HepG2 (cell line): ENCODE measurements around the gene ZNF846. TPM values are rescaled to one million over a fixed set of nuclear protein-coding genes. Genes with fewer than 3 reads are reported as not detected.

ENCODE experiments used
- ATF5 ChIP-seq: sonication (generic); formaldehyde crosslinking; IDR thresholded peaks from 2 replicates; pipeline ENCODE4 v1.4.0; 2020; ENCODE audit warnings: mild to moderate bottlenecking, low read depth, missing genetic modification reagents
- ELF3 ChIP-seq: IDR thresholded peaks from 2 replicates; pipeline ENCODE4 v1.6.1; 2016; ENCODE audit warnings: missing genetic modification reagents, missing compliant biosample characterization
- HNRNPUL1 ChIP-seq: fragments of 200-400 bp; formaldehyde crosslinking; IDR thresholded peaks from 2 replicates; pipeline ENCODE4 v1.6.1; 2017; ENCODE audit warnings: low read depth, mild to moderate bottlenecking, low read length, moderate library complexity
- KDM4B ChIP-seq: sonication (generic); formaldehyde crosslinking; IDR thresholded peaks from 2 replicates; pipeline ENCODE4 v1.4.0; 2020; ENCODE audit warnings: missing genetic modification reagents
- MEF2D ChIP-seq: sonication (generic); formaldehyde crosslinking; IDR thresholded peaks from 2 replicates; pipeline ENCODE4 v1.5.1; 2020; ENCODE audit warnings: mild to moderate bottlenecking, missing genetic modification reagents
- NAIF1 ChIP-seq: sonication (generic); formaldehyde crosslinking; IDR thresholded peaks from 2 replicates; pipeline ENCODE4 v1.5.0; 2020; ENCODE audit warnings: mild to moderate bottlenecking, missing genetic modification reagents, borderline replicate concordance
- NR2F1 ChIP-seq, 2 experiments: fragments of 450-650 bp in 1 of 2; formaldehyde crosslinking in 1 of 2; IDR thresholded peaks; 2 replicates each; pipeline versions ENCODE4 v1.5.0 to v1.6.1; 2016 to 2020; ENCODE audit warnings: mild to moderate bottlenecking in 1 of 2, missing compliant biosample characterization in 1 of 2, missing genetic modification reagents in 1 of 2, moderate library complexity in 1 of 2
- PLRG1 ChIP-seq: fragments of 450-650 bp; conservative IDR thresholded peaks from 2 replicates; pipeline ENCODE4 v1.6.1; 2016
- POGK ChIP-seq: sonication (generic); formaldehyde crosslinking; conservative IDR thresholded peaks from 2 replicates; pipeline ENCODE4 v1.8.0; 2022; ENCODE audit warnings: mild to moderate bottlenecking, moderate library complexity, missing genetic modification reagents
- SRF ChIP-seq: IDR thresholded peaks from 2 replicates; pipeline ENCODE4 v1.6.1; 2011; ENCODE audit warnings: mild to moderate bottlenecking, low read depth, low read length, moderate library complexity
- TAF15 ChIP-seq: fragments of 200-400 bp; formaldehyde crosslinking; IDR thresholded peaks from one replicate; pipeline ENCODE4 v1.6.1; 2018; ENCODE audit warnings: mild to moderate bottlenecking, low read depth, low read length; ENCODE audit not compliant: poor library complexity, severe bottlenecking
- ZNF337 ChIP-seq: sonication (generic); formaldehyde crosslinking; IDR thresholded peaks from 2 replicates; pipeline ENCODE4 v1.5.1; 2020; ENCODE audit warnings: missing genetic modification reagents, low read depth, mild to moderate bottlenecking, borderline replicate concordance
- ZNF382 ChIP-seq: sonication (generic); formaldehyde crosslinking; IDR thresholded peaks from 2 replicates; pipeline ENCODE4 v1.5.0; 2020; ENCODE audit warnings: missing genetic modification reagents, mild to moderate bottlenecking, borderline replicate concordance
- ZNF512B ChIP-seq: sonication (generic); formaldehyde crosslinking; IDR thresholded peaks from 2 replicates; pipeline ENCODE4 v1.5.1; 2020; ENCODE audit warnings: missing genetic modification reagents, mild to moderate bottlenecking, borderline replicate concordance
- polyA plus RNA-seq, 8 experiments: library from polyadenylated mRNA; depleted of rRNA in 3 of 8; stranded (reverse) in 7 of 8; unstranded in 1 of 8; fragments of >200 nt; fragmentation: Illumina TruSeq in 4 of 8; extraction: Trizol in 4 of 8; gene quantifications; 2 replicates each; pipeline versions ENCODE4 v1.2.1 to v1.2.3, GENCODE V29; 2011 to 2016; ENCODE audit warnings: low read depth in 4 of 8, missing spikeins in 1 of 8, mixed read lengths in 1 of 8; ENCODE audit not compliant: insufficient read depth in 1 of 8
- total RNA-seq, 5 experiments: library from RNA; depleted of rRNA; stranded (reverse); fragments of >200 nt; fragmentation: Illumina TruSeq; extraction: Trizol; gene quantifications; 2 replicates each; pipeline ENCODE4 v1.2.3, GENCODE V29; 2016; ENCODE audit warnings: low read depth in 1 of 5
- TF ChIP-seq, protein P1 (sequence below): sonication (generic); formaldehyde crosslinking; IDR thresholded peaks from 2 replicates; pipeline ENCODE4 v1.4.0; 2020; ENCODE audit warnings: mild to moderate bottlenecking, missing genetic modification reagents
- TF ChIP-seq, protein P2 (sequence below): sonication (generic); formaldehyde crosslinking; IDR thresholded peaks from 2 replicates; pipeline ENCODE4 v1.4.0; 2020; ENCODE audit warnings: low read depth, missing genetic modification reagents

The ZNF846 gene
- total and polyA plus RNA-seq, 2 of the 13 experiments (the other 11 are each of a cell fraction or from before 2014, with no cell fraction given), result 4.8 to 5.4 TPM

- no peak for TF ChIP-seq ZNF512B (CRISPR knock-in tag)
- peak; percentile 96 for TF ChIP-seq KDM4B (CRISPR knock-in tag)
- no peak; the same call in 1 of the 2 replicates for TF ChIP-seq ZNF337 (CRISPR knock-in tag)
- peak; percentile 60; the same call in 1 of the 2 replicates for TF ChIP-seq MEF2D
- TF ChIP-seq NR2F1 (CRISPR knock-in tag; IDR thresholded peaks at IDR 0.05), result no peak
- 0 out of 2 replicates have a peak, but pooled peaks have one; percentile 38 for TF ChIP-seq ATF5 (CRISPR knock-in tag)
- TF ChIP-seq ZNF382, result no peak
- TF ChIP-seq, protein P1, sequence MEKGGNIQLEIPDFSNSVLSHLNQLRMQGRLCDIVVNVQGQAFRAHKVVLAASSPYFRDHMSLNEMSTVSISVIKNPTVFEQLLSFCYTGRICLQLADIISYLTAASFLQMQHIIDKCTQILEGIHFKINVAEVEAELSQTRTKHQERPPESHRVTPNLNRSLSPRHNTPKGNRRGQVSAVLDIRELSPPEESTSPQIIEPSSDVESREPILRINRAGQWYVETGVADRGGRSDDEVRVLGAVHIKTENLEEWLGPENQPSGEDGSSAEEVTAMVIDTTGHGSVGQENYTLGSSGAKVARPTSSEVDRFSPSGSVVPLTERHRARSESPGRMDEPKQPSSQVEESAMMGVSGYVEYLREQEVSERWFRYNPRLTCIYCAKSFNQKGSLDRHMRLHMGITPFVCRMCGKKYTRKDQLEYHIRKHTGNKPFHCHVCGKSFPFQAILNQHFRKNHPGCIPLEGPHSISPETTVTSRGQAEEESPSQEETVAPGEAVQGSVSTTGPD (CRISPR knock-in tag), result no peak
- TF ChIP-seq PLRG1, result no peak
- TF ChIP-seq ELF3, result peak; percentile 93
- TF ChIP-seq, protein P2, sequence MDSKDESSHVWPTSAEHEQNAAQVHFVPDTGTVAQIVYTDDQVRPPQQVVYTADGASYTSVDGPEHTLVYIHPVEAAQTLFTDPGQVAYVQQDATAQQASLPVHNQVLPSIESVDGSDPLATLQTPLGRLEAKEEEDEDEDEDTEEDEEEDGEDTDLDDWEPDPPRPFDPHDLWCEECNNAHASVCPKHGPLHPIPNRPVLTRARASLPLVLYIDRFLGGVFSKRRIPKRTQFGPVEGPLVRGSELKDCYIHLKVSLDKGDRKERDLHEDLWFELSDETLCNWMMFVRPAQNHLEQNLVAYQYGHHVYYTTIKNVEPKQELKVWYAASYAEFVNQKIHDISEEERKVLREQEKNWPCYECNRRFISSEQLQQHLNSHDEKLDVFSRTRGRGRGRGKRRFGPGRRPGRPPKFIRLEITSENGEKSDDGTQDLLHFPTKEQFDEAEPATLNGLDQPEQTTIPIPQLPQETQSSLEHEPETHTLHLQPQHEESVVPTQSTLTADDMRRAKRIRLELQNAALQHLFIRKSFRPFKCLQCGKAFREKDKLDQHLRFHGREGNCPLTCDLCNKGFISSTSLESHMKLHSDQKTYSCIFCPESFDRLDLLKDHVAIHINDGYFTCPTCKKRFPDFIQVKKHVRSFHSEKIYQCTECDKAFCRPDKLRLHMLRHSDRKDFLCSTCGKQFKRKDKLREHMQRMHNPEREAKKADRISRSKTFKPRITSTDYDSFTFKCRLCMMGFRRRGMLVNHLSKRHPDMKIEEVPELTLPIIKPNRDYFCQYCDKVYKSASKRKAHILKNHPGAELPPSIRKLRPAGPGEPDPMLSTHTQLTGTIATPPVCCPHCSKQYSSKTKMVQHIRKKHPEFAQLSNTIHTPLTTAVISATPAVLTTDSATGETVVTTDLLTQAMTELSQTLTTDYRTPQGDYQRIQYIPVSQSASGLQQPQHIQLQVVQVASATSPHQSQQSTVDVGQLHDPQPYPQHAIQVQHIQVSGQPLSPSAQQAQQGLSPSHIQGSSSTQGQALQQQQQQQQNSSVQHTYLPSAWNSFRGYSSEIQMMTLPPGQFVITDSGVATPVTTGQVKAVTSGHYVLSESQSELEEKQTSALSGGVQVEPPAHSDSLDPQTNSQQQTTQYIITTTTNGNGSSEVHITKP (CRISPR knock-in tag), result peak; percentile 81; the same call in 1 of the 2 replicates
- TF ChIP-seq TAF15, result no peak
- 0 out of 2 replicates have a peak, but pooled peaks have one; percentile 31 for TF ChIP-seq SRF
- TF ChIP-seq HNRNPUL1, result no peak
- peak; percentile 85 for TF ChIP-seq NAIF1 (CRISPR knock-in tag)
- TF ChIP-seq POGK (CRISPR knock-in tag), result peak; percentile 20; the same call in 1 of the 2 replicates
Measured at GRCh38 chr19:9768175-9769112, at the start of gene ZNF846 (continued).
